GM04504 (cell line): ENCODE measurements around the gene EPS8L3.
A peak's percentile ranks its signal among the peaks of the same experiment; 100 is the strongest.
"Not testable (repeated sequence)": the region's sequence is repeated elsewhere in the genome, so short reads cannot be mapped to it uniquely, and the experiment has no call there.

Experiments used
- DNase-seq: peaks from one replicate; pipeline ENCODE4 v3.0.0-alpha.2; 2012; ENCODE audit warnings: low read depth

Gene EPS8L3

DNA sequence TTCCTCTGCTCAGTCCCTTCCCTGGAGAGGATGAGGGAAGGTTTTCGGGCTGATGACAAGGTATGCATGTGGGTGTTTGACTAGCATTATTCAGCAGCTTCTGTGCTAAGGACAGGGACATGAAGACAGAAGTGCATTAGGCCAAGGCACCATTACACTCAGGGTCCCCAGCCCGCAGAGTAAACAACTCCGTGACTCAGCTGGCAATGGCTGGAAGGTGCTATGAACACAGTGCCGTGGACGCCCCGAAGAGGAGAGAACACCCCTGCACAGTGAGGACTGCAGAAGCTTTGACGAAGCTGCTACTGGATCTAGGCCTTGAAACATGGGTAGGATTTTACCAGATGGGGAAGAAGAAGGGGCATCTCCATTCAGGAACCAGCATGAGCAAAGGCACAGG is 13.7 kb upstream of the EPS8L3 start:
- no peak for DNase-seq

GRCh38 chr1:109776911-109777310 is 13.2 kb upstream of the EPS8L3 start:
- DNase-seq: peak; percentile 66

DNA sequence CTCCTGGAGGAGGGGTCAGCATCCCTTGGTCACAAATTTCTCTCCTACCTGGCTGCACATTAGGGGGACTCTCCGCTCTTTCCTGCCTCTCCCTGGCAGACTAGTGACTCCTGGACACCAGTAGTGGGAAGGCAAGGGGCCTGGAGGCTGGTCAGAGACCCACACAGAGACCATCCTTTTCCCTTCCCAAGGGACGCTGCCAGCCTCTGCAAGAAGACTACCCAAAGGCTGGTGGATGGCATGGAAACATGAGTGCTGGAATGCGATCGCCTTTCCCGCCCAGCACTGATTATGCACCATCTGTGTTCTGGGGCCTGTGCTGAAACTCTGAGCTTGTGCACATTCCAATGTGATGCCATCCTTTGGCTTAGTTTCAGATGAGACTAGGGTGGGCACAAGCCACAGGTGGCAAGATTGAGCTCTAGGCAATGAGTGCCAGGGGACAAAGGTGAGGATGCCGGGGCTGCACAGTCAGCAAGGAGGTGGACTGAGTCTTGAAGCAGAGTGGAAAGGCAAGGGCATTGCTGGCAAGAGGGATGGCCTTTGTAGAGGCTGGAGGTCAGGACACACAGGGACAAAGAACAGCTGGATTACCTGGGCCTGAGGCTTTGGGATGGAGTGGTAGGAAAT is 12.6 kb upstream of the EPS8L3 start:
- no peak for DNase-seq

DNA sequence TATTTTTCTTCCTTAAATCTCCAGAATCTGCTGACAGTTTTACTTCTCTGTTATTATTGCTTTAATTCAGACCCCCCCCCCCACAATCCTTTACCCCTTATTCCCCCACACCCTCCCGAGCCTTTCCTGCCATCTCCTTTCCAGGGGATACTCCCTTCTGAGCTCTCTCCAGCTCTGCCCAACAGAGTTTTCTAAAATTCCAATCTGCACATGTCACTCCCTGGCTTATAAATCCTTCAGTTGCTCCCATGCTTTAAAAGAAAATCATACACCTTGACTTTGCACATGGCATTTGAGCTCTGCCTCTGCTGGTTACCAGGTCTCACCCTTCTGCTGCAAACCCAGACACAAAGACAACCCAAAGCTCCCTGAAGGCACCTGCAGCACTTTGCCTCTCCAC is 11.7 kb upstream of the EPS8L3 start:
- no peak for DNase-seq

GRCh38 chr1:109773900-109774485 is 10.3 kb upstream of the EPS8L3 start:
- DNase-seq: no peak

DNA sequence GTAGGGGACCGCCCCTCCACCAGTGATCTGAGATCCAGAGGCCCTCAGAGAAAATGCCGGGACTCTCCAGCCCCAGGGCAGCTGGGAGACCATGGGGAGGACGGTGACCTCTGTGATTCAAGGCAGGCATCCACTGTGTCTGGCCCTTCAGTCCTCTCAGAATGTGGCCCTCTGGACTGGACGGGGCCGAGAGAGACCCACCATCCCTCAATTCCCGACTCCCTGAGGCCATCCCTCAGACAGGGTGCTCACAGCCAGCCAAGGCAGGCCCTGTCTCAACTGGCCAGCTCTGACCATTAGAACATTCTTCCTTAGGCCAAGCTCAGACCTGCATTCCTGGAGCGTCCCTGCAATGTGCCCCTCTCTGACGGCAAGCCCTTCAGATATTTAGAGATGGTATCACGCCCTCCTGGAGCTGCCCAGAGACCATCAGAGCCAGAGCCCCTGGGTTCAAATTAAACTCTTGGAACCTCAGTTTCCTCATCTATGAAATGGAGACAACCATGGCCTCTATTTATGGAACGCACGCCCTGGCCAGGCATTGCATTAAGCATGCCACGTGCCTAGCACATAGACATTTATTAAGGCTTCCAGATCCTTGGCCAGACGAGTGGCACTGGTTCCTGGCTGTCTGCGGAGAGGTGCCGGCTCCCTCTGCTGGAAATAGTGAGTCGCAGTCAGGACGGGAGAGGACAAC is 9.6 kb upstream of the EPS8L3 start:
- DNase-seq: peak; percentile 77

DNA sequence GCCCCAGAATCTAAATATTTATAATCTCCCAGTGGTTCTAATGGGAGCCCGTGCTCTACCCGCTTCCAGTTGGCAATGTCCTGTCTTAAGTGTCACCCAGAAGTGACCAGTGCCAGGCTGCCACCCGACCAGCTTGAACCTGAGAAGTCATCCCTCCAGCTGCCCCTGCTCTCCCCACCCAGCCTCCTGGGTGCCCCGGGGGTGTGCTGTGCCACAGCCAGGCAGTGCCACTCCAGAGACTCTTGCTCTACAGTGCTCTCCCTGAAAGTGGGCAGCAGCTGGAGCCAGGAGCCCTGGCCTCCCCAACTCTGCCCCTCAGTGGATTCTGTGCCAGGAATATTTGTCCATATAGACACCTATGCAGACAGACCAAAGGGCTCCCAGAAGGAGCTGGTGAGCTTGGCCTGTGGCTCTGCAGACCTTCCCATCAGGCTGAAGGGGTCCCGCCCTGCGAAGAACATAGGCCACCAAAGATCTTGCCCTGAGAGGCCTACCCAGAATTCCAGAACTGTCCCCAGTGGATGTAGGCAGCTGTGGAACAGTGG is 9.0 kb upstream of the EPS8L3 start:
- no peak for DNase-seq

GRCh38 chr1:109771712-109772657 is 8.3 kb upstream of the EPS8L3 start:
- DNase-seq: no peak

- DNase-seq: no peak
Measured at GRCh38 chr1:109770331-109771095, 6.8 kb upstream of the EPS8L3 start.

- peak; percentile 53 for DNase-seq
Measured at GRCh38 chr1:109769330-109770078, 5.8 kb upstream of the EPS8L3 start.

DNA sequence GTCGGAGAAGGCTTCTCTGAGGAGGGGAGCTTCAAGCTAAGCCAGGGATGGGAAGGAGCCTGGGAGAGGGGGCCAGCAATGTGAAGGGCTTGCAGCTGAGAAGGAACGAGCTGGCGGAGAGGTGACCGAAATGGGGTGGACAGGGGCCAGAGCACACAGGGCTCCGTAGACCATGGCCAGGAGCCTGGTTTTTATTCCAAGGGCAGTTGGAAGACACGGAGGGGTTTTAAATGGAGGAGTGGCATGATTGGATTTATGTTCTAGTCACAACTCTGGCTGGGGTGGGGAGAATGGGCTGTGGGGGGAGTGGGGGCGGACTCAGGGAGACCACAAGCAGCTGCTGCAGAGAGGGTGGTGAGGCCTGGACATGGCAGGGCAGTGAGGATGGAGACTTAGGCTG is 5.1 kb upstream of the EPS8L3 start:
- no peak for DNase-seq

DNA sequence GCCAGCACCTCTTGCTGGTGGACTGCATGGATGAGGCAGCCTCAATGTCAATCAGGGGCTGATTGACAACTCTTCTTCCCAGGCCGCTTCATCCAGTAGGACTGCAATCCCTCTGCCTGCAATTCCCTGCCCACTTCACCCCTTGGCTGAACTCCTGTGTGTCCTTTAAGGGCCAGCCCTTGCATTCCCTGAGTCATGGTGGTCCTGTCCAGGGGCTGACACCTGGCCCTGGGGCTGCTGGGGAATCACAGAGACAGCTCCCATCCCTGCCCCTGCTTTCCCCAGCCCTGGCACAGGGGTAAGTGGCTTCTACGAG is 4.6 kb upstream of the EPS8L3 start:
- DNase-seq: no peak

DNA sequence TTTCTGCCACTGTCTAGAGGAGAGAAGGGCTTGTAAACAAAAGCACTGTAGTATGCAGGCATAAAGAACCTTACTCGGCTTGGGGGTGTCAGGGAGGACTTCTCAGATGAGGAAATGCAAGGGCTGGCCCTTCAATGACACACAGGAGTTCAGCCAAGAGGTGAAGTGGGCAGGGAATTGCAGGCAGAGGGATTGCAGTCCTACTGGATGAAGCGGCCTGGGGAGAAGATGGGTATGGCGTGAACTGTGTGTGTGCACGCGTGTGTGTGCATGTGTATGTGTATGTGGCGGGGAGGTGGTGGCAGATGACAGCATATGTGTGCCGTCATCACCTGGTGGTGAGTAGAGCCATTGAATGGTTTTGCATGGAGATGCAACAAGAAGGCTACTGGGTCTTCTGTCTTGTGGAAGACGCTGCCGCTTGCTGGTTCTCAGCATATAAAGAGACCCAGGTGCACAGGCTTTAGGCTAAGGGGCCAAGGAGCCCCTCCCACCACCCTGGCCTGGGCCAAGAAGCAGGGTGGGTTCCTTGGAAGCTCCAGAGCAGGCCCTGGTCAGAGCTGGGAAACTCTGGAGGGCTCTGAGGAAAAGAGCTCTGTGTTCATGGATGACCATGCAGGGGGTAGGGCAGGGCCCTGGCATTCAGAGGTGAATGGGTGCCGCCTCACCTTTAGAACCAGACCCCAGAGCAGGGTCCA is 4.1 kb upstream of the EPS8L3 start:
- DNase-seq: no peak

- not testable (repeated sequence) for DNase-seq
Measured at GRCh38 chr1:109766991-109767636, 3.4 kb upstream of the EPS8L3 start.

- no peak for DNase-seq
Measured at GRCh38 chr1:109765896-109766615, 2.3 kb upstream of the EPS8L3 start.

- no peak for DNase-seq
Measured at GRCh38 chr1:109765483-109765815, 1.7 kb upstream of the EPS8L3 start.

DNA sequence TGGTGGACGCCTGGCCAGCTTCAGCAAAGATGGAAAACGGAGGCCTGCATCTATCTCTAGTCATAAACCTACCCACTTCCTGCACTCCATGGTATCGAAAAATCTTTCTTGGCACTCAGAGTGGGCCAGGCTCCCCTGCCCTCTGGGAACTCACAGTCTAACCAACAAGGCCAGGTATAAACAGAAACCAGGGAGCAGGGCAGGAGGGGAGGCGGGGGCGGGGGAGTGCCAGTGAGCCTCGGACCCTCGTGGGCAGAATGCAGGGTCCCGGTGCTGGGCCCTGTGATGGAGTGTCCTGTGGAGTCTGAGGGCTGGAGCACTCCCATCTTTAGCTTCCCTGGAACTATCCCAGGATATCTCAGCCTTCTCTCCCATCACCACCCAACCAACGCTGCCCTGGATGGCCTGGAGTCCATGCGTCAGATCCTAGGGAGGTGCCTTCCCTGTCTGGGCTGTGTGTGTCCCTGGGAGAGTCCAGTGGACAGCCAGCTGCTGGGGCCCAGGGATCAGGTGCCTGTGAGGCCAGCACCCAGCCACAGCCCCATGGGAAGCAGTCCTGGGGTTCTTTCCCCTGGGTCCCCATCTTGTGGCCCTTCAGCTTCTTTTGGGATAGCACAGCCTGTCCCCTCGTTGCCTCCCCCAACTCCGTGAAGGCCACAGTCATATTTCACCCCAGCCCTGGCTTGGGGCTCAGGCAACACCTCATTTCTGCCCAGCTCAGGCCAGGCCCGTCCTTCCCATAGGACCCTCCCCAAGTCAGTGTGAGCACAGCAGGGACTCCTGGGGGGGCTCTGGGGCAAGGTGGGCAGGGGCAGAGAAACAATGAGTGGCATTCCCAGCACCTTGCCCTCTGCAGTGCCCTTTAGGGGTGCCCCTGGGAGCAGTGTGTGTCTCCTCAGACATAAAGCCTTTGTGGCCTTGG is 1.1 kb upstream of the EPS8L3 start:
- no peak for DNase-seq
